ENCODE measurements around the gene STAC.

DNA sequence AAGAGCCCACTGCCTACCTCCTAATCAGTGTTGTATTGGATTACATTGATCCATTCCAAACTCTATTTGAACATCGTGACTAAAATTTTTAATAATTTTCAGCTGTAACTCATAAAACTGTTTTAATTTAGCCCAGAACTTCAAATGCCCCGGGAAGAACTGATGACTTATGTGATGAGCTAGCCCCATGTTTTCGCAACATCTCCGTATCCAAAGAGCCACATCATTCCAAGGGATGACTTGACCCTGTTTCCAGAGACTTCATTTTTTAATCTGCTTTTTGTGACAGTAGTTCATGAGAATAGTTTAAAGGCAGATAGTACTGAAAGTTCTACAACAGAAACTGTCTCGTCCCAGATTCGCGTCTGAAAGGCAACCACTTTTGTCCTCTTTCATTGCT, 97.4 kb downstream of the STAC start:
- TF ChIP-seq, protein P1, sequence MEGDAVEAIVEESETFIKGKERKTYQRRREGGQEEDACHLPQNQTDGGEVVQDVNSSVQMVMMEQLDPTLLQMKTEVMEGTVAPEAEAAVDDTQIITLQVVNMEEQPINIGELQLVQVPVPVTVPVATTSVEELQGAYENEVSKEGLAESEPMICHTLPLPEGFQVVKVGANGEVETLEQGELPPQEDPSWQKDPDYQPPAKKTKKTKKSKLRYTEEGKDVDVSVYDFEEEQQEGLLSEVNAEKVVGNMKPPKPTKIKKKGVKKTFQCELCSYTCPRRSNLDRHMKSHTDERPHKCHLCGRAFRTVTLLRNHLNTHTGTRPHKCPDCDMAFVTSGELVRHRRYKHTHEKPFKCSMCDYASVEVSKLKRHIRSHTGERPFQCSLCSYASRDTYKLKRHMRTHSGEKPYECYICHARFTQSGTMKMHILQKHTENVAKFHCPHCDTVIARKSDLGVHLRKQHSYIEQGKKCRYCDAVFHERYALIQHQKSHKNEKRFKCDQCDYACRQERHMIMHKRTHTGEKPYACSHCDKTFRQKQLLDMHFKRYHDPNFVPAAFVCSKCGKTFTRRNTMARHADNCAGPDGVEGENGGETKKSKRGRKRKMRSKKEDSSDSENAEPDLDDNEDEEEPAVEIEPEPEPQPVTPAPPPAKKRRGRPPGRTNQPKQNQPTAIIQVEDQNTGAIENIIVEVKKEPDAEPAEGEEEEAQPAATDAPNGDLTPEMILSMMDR (conservative IDR thresholded peaks at IDR 0.05; ENCODE audit: low read depth, low read length): no peak
- TF ChIP-seq EZH2 (IDR thresholded peaks at IDR 0.05; ENCODE audit: low read length, unreplicated experiment): no peak
